Loucy (cell line): ENCODE data around the gene METTL15.

Experiments used
- EZH2phosphoT487 ChIP-seq: fragments of 200-600 bp; IDR thresholded peaks from 2 replicates; pipeline ENCODE4 v1.6.1; 2018; ENCODE audit warnings: antibody characterized with exemption, mild to moderate bottlenecking, moderate library complexity, borderline replicate concordance
- TF ChIP-seq, protein P1 (sequence below): fragments of 200-600 bp; sonication (generic); conservative IDR thresholded peaks from 2 replicates; pipeline ENCODE4 v1.5.1; 2014; ENCODE audit warnings: mild to moderate bottlenecking, antibody characterized with exemption, low read length

DNA sequence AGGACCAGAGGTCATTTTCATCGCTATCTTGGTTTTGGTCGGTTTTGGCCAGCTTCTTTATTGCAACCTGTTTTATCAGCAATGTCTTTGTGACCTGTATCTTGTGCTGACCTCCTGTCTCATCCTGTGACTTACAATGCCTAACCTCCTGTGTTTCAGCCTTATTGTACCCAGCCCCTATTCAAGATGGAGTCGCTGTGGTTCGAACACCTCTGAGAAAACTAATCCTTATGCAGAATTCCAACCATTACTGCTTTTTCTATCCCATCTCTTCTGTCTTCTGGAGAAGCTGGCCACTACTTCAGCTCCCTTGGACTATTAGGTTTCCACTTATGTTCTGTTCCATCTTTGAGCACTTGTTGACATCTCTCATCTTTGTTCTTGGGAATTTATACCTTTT, 62.6 kb downstream of the METTL15 start:
- TF ChIP-seq, protein P1, sequence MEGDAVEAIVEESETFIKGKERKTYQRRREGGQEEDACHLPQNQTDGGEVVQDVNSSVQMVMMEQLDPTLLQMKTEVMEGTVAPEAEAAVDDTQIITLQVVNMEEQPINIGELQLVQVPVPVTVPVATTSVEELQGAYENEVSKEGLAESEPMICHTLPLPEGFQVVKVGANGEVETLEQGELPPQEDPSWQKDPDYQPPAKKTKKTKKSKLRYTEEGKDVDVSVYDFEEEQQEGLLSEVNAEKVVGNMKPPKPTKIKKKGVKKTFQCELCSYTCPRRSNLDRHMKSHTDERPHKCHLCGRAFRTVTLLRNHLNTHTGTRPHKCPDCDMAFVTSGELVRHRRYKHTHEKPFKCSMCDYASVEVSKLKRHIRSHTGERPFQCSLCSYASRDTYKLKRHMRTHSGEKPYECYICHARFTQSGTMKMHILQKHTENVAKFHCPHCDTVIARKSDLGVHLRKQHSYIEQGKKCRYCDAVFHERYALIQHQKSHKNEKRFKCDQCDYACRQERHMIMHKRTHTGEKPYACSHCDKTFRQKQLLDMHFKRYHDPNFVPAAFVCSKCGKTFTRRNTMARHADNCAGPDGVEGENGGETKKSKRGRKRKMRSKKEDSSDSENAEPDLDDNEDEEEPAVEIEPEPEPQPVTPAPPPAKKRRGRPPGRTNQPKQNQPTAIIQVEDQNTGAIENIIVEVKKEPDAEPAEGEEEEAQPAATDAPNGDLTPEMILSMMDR = no peak
- no peak for TF ChIP-seq EZH2phosphoT487
